Vagina (tissue), 2 donors: ENCODE data around the gene TMEM108.

Source experiments
- POLR2A ChIP-seq, 2 donors: fragments of 450-650 bp; IDR thresholded peaks; one replicate each; pipeline ENCODE4 v1.6.1; 2017; ENCODE audit warnings: antibody characterized with exemption in 2 of 2, mild to moderate bottlenecking in 2 of 2, moderate library complexity in 2 of 2
- TF ChIP-seq, protein P1 (sequence below), 3 experiments: fragments of 450-650 bp in 2 of 3; fragments of 200-600 bp in 1 of 3; sonication (generic) in 1 of 3; IDR thresholded peaks; one replicate each; pipeline ENCODE4 v1.5.1; 2017 to 2019; ENCODE audit warnings: antibody characterized with exemption in 3 of 3, mild to moderate bottlenecking in 2 of 3, moderate library complexity in 2 of 3

DNA sequence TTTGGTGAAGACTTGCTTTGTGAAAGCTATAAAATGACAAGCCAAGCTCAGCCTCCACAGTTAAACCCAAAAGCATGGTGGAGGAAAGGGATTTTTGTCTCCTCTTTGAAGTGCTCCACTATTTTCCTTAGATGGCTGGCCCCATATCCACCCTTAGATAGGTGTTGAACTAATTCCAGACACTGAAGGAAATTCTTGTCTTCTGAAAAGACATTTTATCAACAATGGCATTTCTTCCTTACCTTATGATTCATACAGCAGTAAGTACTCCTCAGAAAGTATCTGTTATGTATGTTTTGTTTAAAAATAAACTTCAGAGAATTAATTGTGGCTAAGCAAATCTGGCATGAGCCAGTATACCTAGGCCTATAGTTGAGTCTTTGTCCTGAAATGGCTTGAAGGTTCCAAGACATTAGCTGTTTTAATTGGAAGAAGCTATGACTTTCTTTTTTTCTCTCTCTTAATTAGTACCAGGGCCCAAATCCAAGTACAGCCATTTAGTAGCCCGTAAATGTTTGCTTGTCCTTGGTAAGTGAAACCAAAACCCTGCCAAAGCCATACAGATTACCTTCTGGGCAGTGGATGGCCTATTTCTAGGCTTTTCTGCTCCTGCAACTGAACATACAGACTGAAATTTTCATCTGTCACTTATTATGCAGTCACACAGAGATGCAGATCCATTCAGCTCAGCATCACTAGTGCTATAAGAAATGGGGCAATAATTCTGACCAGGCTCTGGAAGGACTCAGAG, 356.5 kb downstream of the TMEM108 start:
- TF ChIP-seq POLR2A (IDR thresholded peaks at IDR 0.05), result no peak
- TF ChIP-seq, protein P1, sequence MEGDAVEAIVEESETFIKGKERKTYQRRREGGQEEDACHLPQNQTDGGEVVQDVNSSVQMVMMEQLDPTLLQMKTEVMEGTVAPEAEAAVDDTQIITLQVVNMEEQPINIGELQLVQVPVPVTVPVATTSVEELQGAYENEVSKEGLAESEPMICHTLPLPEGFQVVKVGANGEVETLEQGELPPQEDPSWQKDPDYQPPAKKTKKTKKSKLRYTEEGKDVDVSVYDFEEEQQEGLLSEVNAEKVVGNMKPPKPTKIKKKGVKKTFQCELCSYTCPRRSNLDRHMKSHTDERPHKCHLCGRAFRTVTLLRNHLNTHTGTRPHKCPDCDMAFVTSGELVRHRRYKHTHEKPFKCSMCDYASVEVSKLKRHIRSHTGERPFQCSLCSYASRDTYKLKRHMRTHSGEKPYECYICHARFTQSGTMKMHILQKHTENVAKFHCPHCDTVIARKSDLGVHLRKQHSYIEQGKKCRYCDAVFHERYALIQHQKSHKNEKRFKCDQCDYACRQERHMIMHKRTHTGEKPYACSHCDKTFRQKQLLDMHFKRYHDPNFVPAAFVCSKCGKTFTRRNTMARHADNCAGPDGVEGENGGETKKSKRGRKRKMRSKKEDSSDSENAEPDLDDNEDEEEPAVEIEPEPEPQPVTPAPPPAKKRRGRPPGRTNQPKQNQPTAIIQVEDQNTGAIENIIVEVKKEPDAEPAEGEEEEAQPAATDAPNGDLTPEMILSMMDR (IDR thresholded peaks at IDR 0.05), result no peak
